GM12864 (cell line): ENCODE data around the gene CLIC3.

Source experiments
- DNase-seq: peaks from one replicate; pipeline ENCODE4 v3.0.0-alpha.2; 2011; ENCODE audit warnings: low read depth
- H3K4me3 ChIP-seq: 2 replicates; pipeline ENCODE4 v1.5.1; 2011; ENCODE audit warnings: mild to moderate bottlenecking, low read depth, low read length, control low read depth
- TF ChIP-seq, protein P1 (sequence below): IDR thresholded peaks from 2 replicates; pipeline ENCODE4 v1.5.1; 2011; ENCODE audit warnings: low read depth, mild to moderate bottlenecking, moderate library complexity, low read length, control low read depth, inconsistent platforms; ENCODE audit errors: missing control alignments

Gene CLIC3

DNA sequence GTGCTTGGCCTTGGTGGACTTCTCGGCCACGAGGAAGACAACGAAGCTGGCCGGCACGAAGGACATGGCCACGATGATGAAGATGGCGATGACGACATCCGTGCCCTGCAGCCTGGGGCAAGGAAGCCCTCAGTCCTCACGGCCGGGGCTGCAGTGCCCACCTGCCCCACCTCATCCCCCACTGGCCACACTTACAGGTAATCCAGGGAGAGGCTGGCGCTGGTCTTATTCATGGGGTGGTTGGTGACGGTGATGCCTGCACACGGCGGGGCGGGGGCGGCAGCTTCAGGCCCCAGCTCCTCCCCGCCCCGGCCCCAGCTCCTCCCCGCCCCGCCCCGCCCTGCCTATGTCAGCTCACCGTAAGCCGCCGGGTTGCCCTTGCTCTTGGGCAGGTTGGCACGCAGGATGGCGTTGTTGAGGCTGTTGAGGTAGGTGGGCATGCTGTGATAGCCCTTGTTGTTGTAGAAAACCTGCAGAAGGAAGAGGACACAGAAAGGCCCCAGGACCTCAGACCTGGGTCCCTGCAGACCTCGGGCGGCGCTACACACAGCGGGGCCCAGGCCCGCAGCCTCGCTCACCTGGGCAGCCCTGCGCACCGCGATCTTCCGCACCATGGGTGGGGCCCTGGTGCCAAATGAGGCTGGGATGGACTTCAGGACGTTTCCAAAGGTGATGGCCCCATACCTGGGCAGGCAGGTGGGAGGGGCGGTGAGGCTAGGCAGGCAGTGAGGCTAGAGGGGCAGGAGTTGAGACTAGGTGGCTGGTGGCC, 15.7 kb upstream of the CLIC3 start:
- DNase-seq, result no peak
- TF ChIP-seq, protein P1, sequence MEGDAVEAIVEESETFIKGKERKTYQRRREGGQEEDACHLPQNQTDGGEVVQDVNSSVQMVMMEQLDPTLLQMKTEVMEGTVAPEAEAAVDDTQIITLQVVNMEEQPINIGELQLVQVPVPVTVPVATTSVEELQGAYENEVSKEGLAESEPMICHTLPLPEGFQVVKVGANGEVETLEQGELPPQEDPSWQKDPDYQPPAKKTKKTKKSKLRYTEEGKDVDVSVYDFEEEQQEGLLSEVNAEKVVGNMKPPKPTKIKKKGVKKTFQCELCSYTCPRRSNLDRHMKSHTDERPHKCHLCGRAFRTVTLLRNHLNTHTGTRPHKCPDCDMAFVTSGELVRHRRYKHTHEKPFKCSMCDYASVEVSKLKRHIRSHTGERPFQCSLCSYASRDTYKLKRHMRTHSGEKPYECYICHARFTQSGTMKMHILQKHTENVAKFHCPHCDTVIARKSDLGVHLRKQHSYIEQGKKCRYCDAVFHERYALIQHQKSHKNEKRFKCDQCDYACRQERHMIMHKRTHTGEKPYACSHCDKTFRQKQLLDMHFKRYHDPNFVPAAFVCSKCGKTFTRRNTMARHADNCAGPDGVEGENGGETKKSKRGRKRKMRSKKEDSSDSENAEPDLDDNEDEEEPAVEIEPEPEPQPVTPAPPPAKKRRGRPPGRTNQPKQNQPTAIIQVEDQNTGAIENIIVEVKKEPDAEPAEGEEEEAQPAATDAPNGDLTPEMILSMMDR, result no peak
- no peak overlapping the region for H3K4me3 ChIP-seq

GRCh38 chr9:137011156-137011555, 14.8 kb upstream of the CLIC3 start:
- TF ChIP-seq, protein P1, result no peak
- DNase-seq, result no peak
- H3K4me3 ChIP-seq, result no peak overlapping the region

DNA sequence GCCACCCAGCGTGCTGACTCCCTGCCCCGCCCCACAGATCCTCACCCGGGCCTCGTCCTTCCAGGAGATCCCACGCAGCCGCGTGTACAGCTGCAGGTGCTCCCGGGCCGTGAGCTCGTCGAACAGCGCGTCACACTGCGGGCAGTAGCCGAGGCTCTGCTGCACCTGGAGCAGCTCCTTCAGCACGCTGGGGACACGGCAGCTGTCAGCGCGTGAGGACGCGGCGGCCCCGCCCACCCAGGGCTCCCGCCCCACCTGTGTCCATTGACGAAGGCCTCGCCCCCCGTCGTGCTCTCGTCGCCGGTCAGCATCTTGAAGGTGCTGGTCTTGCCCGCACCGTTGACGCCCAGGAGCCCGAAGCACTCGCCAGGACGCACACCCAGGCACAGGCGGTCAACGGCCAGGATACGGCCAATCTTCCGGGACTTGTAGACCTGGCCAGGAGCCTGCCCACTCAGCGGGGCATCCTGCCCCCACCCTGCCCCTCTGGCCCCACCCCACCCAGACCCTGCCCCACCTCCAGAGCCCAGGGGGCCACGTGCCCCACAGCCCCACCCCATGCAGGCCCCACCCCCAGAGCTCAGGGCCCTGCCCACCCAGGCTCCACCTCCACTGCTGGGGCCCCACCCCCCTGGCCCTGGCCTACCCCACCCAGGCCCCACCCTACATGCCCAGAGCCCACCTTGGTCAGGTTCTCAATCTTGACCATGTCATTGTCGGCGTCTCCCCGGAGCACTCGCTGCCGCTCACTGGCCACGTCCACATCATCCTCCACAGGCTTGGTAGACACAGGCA, 13.8 kb upstream of the CLIC3 start:
- no peak for DNase-seq
- TF ChIP-seq, protein P1, result no peak

GRCh38 chr9:137009217-137009616, 12.8 kb upstream of the CLIC3 start:
- no peak for DNase-seq
- no peak overlapping the region for H3K4me3 ChIP-seq
- TF ChIP-seq, protein P1, result no peak

More for the DNA sequence above, 13.8 kb upstream of the CLIC3 start:
- H3K4me3 ChIP-seq, result no peak overlapping the region

DNA sequence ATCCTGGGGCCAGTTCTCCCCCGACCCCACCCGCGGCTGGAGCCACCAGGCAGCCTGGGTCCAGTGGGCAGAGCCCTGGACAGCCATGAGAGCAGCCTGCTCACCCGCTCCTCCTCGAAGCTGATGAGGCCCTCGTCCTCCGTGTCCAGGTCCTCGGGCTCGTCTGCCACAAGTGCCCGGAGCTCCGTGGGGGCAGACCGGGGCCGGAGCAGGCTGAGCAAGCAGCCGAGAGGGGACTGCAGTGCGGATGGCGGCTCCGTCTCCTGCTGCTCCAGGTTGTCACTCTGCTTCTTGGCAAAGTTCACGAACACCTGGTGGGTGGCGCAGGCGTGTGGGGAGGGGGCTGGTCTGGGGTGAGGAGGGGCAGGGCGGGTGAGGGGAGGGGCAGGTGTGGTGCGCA, 11.9 kb upstream of the CLIC3 start:
- TF ChIP-seq, protein P1, result no peak
- no peak overlapping the region for H3K4me3 ChIP-seq
- no peak for DNase-seq

- no peak overlapping the region for H3K4me3 ChIP-seq
- TF ChIP-seq, protein P1, result no peak
- DNase-seq, result no peak
Observed at GRCh38 chr9:137007816-137008270, 11.5 kb upstream of the CLIC3 start.
